Transverse colon (tissue), 4 donors: ENCODE data around the gene AJAP1. TPM values are rescaled to one million over a fixed set of nuclear protein-coding genes. Genes with fewer than 3 reads are reported as not detected.

ENCODE experiments used
- DNase-seq: peaks from one replicate; pipeline ENCODE4 v3.0.0-alpha.2; 2019
- H3K27ac ChIP-seq, 4 donors: fragments of 200-600 bp; sonication (generic); 2 replicates each; pipeline ENCODE4 v1.5.1; 2016 to 2018; ENCODE audit warnings: inconsistent platforms in 4 of 4
- H3K27me3 ChIP-seq: fragments of 200-600 bp; sonication (generic); 2 replicates; pipeline ENCODE4 v1.5.1; 2017; ENCODE audit warnings: inconsistent platforms
- H3K36me3 ChIP-seq, 4 donors: fragments of 200-600 bp; sonication (generic); 2 replicates each; pipeline ENCODE4 v1.5.1; 2017 to 2019; ENCODE audit warnings: inconsistent platforms in 4 of 4
- H3K4me1 ChIP-seq, 4 donors: fragments of 200-600 bp; sonication (generic); 2 replicates each; pipeline ENCODE4 v1.5.1; 2017 to 2020; ENCODE audit warnings: inconsistent platforms in 4 of 4
- H3K4me3 ChIP-seq, 4 donors: fragments of 200-600 bp; sonication (generic); 1 replicate in 1 of 4; 2 replicates in 3 of 4; pipeline versions ENCODE4 v1.5.1 to v1.6.1; 2017 to 2019; ENCODE audit warnings: inconsistent platforms in 4 of 4
- H3K9me3 ChIP-seq, 2 donors: fragments of 200-600 bp; sonication (generic); 2 replicates each; pipeline ENCODE4 v1.5.1; 2017 to 2019; ENCODE audit warnings: inconsistent platforms in 2 of 2
- EP300 ChIP-seq: sonication (generic); formaldehyde crosslinking; IDR thresholded peaks from one replicate; pipeline ENCODE4 v1.6.1; 2017; ENCODE audit warnings: antibody characterized with exemption, low read depth
- POLR2A ChIP-seq: fragments of 450-650 bp; IDR thresholded peaks from one replicate; pipeline ENCODE4 v1.6.1; 2016; ENCODE audit warnings: antibody characterized with exemption, mild to moderate bottlenecking, moderate library complexity
- POLR2AphosphoS5 ChIP-seq, 3 donors: sonication (generic); formaldehyde crosslinking; IDR thresholded peaks; one replicate each; pipeline ENCODE4 v1.6.1; 2016; ENCODE audit warnings: antibody characterized with exemption in 3 of 3
- WGBS, 2 donors: methylation state at CpG; one replicate each; pipeline ENCODE4 v1.1.5; 2018; ENCODE audit warnings: low coverage in 1 of 2; 5-methylcytosine and 5-hydroxymethylcytosine counted together
- in situ Hi-C, 4 donors: fragments of 200-750 bp; cut with MboI; loops; one replicate each; pipeline versions ENCODE4 v1.15.0 to v1.15.1; 2017; ENCODE audit warnings: low sequenced_read_pairs in 3 of 4, low pct_ligation_motif_present in 1 of 4, low pct_unique_long_range_greater_than_20kb in 1 of 4
- intact Hi-C: fragments of 100-400 bp; cut with DNase I; formaldehyde crosslinking; loops from one replicate; pipeline ENCODE4 v1.15.1; 2023; ENCODE audit warnings: low total_unique reads
- total RNA-seq, 4 donors: library from RNA; depleted of rRNA; stranded (reverse); fragments of >200 nt; gene quantifications; one replicate each; pipeline ENCODE4 v1.1.0, GENCODE V29; 2016
- TF ChIP-seq, protein P1 (sequence below), 5 experiments: fragments of 200-600 bp in 3 of 5; fragments of 450-650 bp in 2 of 5; sonication (generic) in 3 of 5; IDR thresholded peaks; 1 replicate in 2 of 5; 2 replicates in 3 of 5; pipeline ENCODE4 v1.5.1; 2016 to 2017; ENCODE audit warnings: antibody characterized with exemption in 5 of 5, inconsistent platforms in 3 of 5, mild to moderate bottlenecking in 2 of 5, moderate library complexity in 1 of 5

Gene AJAP1
- total RNA-seq, 4 donors from 2014 or later, result 0.14 to 0.16 TPM; not detected in 2

DNA sequence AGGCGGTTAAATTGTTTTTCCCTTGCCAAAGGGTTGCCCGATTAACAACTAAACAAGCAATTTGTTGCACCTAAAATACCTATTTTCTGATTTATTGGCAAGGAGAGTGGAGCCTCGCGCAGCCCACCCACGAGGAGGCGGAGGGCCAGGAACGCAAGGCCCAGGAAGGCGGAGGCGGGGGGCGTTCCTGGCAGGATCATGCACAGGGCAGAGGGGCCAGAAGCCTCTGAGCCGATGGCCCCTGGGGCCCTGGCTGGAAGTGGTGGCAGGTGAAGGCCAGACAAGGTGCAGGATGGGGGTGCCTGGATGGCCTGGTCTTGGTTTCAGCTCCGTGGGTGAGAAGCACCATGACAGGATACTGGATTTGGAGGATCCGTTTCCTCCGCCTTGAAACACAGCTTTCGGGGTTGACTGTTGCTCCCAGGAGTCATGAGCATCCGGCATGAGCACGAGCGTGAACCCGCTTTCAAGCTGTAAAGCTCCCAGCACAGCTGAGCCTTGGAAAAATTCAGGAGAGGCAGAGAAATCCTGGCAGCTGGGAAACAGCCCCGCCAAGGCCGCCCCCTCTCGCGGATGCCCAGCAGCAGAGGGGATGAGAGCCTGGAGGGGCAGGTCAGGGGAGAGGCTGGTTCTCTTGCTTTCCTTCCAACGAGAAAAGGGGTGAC lies 35.0 kb downstream of the AJAP1 start:
- 87 to 91% methylated on average over 8 to 22 of the region's 24 CpGs for WGBS, 2 donors
- intact Hi-C loops, result no loop called here
- in situ Hi-C loops, result no loop called here

DNA sequence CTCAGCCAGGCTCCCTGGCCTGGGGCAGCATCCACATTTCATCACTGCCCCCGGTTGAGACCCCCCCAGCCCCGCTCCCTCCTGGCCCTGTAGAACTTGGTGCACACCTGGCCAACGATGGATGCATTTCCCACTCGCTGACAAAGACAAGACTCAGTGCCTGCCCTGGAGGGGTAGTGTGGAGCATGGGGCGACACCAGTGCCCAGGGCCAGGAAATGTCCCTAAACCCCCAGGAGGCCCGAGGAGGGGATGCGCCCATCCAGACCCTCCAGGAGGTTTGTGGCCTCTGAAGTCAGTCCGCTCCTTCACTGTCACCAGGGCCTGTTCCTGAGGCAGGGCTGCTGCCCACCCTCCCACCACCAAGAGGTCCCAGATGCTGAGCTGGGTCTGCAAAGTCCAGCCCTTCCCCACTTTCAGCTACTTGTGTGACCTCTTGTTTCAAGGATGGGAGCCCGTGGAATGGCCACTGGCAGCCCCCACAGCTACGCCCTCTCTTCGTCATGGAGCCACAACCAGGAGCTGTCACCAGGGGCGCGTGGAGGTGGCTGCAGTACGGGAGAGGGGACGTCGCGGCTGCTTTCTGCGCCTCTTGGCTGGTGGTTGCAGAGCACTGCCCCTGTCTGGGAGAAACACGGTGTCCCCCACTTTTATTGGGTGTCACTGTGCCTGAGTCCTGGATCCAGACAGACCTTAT lies 35.7 kb downstream of the AJAP1 start:
- no peak for DNase-seq
- in situ Hi-C loops (no loop called here), intact Hi-C loops (no loop called here)
- TF ChIP-seq POLR2AphosphoS5 (IDR thresholded peaks at IDR 0.05) (no peak), POLR2A (no peak), EP300 (no peak)
- TF ChIP-seq, protein P1, sequence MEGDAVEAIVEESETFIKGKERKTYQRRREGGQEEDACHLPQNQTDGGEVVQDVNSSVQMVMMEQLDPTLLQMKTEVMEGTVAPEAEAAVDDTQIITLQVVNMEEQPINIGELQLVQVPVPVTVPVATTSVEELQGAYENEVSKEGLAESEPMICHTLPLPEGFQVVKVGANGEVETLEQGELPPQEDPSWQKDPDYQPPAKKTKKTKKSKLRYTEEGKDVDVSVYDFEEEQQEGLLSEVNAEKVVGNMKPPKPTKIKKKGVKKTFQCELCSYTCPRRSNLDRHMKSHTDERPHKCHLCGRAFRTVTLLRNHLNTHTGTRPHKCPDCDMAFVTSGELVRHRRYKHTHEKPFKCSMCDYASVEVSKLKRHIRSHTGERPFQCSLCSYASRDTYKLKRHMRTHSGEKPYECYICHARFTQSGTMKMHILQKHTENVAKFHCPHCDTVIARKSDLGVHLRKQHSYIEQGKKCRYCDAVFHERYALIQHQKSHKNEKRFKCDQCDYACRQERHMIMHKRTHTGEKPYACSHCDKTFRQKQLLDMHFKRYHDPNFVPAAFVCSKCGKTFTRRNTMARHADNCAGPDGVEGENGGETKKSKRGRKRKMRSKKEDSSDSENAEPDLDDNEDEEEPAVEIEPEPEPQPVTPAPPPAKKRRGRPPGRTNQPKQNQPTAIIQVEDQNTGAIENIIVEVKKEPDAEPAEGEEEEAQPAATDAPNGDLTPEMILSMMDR (IDR thresholded peaks at IDR 0.05), result no peak
- no peaks in the 10 kb centered on the region for H3K36me3 ChIP-seq
- 86% methylated on average over 16 of the region's 19 CpGs; no CpG with 5 or more reads in 1 of the 2 donors for WGBS, 2 donors
- H3K9me3 ChIP-seq, result no peaks in the 10 kb centered on the region
- no peak overlapping the region for H3K27ac ChIP-seq
- no peak overlapping the region for H3K4me3 ChIP-seq
- no peaks in the 10 kb centered on the region for H3K4me1 ChIP-seq
- H3K27me3 ChIP-seq, result no peaks in the 10 kb centered on the region

More for the DNA sequence above, 35.0 kb downstream of the AJAP1 start:
- Histone ChIP-seq H3K36me3 (no peaks in the 10 kb centered on the region), H3K4me3 (no peak overlapping the region), H3K27ac (no peak overlapping the region), H3K9me3 (no peaks in the 10 kb centered on the region), H3K4me1 (no peaks in the 10 kb centered on the region), H3K27me3 (no peaks in the 10 kb centered on the region)
- DNase-seq, result no peak
- TF ChIP-seq EP300, result no peak
- TF ChIP-seq POLR2A, result no peak
- TF ChIP-seq, protein P1 (IDR thresholded peaks at IDR 0.05), result no peak
- no peak for TF ChIP-seq POLR2AphosphoS5 (IDR thresholded peaks at IDR 0.05)

DNA sequence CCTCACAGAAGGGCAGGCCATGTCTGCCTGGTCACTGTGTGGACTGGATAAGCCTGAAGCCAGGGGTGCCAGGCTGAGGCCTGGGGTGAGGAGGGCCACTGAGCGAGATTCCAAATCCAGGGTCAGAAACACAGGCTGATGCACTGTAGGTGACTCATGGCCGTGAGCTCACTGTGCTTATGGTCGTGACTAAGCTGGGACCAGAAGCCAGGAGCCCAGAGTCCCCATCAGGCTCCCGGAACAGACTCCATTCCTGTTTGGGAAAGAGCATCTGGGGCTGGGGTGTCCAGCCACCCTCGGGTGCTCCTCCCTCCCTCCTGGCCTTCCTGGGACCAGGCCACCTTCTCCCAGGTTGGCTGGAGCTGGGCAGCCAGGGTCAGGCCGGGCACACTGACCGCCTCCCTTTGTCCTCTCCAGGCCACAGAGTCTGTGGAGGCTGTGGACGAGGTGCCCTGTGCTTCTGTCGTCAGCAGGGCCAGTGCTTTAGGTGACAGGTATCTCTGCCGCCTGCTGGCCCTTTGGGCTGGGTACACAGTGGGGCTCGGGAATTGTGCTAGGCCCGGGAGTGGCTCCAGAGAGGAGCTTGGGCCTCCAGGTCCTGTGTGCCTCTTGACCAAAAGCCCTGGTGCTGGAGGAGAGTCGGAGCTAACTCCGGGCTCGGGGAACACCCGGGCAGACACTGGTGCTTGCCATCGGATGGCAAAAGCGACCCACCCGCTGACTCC lies 36.7 kb downstream of the AJAP1 start:
- Histone ChIP-seq H3K36me3 (no peaks in the 10 kb centered on the region), H3K9me3 (no peaks in the 10 kb centered on the region), H3K4me1 (no peaks in the 10 kb centered on the region), H3K27ac (no peak overlapping the region), H3K4me3 (no peak overlapping the region), H3K27me3 (no peaks in the 10 kb centered on the region)
- in situ Hi-C loops (no loop called here), intact Hi-C loops (no loop called here)
- TF ChIP-seq POLR2AphosphoS5 (IDR thresholded peaks at IDR 0.05), result no peak
- no peak for TF ChIP-seq POLR2A
- TF ChIP-seq EP300, result no peak
- TF ChIP-seq, protein P1 (IDR thresholded peaks at IDR 0.05), result no peak
- WGBS, 2 donors, result 86% methylated on average over 18 of the region's 19 CpGs; no CpG with 5 or more reads in 1 of the 2 donors
- no peak for DNase-seq

DNA sequence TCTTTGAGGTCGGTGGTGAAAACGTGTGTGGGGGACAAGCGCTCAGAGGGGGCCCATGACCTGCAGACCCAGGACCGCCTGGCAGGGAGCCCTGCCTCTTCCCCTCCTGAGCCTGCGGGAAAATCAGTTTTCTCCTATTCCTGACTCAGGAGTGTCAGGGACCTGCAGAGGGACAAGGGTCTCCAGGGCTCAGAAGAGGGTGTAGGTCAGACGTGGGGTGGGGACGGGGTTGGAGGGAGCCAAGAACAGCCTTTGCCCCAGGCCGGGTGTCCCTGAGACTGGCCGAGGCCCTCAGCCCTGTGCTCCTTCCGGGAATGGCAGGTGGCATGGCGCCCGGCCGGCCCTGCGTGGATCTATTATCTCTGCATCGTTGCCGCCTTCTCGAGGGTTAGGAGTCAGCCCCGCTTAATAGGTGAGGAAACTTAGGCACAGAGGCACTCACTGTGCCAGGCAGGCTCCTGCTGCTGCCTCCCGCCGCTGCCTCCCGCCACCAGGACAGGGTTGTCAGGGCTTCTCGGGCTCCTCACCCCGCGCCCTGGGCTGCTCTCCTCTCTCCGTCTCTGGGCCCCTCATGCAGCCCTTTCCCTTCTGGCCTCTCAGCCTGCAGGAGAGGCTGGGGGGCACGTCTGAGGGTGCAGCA lies 37.5 kb downstream of the AJAP1 start:
- no peaks in the 10 kb centered on the region for H3K27me3 ChIP-seq
- intact Hi-C loops (no loop called here), in situ Hi-C loops (no loop called here)
- H3K27ac ChIP-seq, result no peak overlapping the region
- H3K9me3 ChIP-seq, result no peaks in the 10 kb centered on the region
- no peak for DNase-seq
- 80% methylated on average over 25 of the region's 26 CpGs; no CpG with 5 or more reads in 1 of the 2 donors for WGBS, 2 donors
- H3K36me3 ChIP-seq, result no peaks in the 10 kb centered on the region
- H3K4me3 ChIP-seq, result no peak overlapping the region
- TF ChIP-seq POLR2AphosphoS5 (IDR thresholded peaks at IDR 0.05), result no peak
- no peak for TF ChIP-seq EP300
- TF ChIP-seq, protein P1 (IDR thresholded peaks at IDR 0.05), result no peak
- TF ChIP-seq POLR2A, result no peak
- no peaks in the 10 kb centered on the region for H3K4me1 ChIP-seq
